Activated naive CD4-positive, alpha-beta T cell (primary cell): ENCODE measurements around the gene RPS18.
"Not testable (repeated sequence)": the region's sequence is repeated elsewhere in the genome, so short reads cannot be mapped to it uniquely, and the experiment has no call there.

Experiments
- DNase-seq, 4 experiments: peaks; one replicate each; lab custom pipeline; 2025; lab: John Stamatoyannopoulos, UW

Gene RPS18

DNA sequence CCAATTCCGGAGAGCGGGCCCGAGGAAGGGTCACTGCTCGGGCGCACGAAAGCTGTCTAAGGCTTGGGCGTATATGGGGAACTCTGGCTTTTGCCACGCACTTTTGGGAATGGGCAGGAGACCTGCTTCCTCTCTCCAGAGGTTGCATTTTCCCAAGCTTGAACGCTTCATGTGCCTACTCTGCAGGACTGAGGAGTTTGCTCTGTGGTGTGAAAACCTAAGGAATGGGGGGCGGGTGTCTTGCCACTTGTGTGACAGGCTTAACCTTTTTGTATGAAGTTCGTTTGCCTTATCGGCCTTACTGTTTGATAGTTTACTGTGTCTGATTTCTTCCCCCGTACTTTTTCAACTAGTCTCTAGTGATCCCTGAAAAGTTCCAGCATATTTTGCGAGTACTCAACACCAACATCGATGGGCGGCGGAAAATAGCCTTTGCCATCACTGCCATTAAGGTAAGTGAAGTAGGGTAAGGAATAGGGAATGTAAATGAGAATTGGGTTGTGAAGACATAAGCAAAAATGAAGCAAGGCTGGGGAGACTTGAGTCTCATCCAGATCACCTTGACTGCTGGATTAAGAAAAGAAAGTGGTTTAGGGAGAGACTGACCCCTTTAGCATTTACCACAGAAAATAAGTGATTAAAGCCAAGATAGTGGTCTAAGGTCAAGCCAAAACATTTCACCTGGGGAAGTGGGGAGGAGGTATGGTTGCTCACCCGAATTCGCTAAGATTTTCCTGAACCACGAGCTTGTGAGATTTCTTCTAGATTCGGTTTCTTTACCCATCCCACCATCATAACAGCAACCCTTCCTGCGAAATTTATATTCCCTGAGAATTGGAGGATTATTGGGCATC is 627 bp downstream of the RPS18 start:
- no peak for DNase-seq

DNA sequence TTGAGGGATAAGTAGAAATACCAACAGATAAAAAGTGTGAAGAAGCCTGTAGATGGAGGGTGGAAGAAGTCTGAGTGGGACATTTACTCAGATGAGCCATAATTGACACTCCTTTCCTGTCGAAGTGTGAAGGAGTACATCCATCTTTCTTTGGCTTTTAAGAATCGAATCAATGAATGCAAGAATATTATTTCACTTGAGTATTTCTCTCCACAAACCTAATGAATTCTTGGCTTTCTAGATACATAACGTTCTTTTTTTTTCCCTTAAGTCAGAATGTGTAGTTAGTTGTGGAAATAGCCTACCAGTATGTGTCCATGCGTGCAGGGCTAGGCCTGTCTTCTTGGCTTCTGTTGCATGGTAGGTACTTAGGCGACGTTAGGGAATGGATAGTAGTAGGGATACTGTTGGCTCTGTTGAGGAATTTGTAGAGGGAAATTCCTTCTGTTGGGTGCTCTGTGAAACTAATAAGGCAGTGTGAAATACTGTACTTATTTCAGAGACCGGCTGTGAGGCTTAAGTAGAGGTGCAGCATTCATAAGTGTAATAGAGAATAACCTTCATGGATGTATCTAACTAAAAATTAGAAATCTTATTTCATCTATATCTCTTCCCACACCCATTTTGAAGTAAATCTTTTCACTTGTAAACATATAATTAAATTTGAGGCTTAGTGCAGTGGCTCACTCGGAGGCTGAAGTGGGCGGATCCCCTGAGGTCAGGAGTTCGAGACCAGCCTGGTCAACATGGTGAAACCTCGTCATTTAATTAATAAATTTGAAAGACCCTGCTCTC is 1.5 kb downstream of the RPS18 start:
- DNase-seq = no peak

DNA sequence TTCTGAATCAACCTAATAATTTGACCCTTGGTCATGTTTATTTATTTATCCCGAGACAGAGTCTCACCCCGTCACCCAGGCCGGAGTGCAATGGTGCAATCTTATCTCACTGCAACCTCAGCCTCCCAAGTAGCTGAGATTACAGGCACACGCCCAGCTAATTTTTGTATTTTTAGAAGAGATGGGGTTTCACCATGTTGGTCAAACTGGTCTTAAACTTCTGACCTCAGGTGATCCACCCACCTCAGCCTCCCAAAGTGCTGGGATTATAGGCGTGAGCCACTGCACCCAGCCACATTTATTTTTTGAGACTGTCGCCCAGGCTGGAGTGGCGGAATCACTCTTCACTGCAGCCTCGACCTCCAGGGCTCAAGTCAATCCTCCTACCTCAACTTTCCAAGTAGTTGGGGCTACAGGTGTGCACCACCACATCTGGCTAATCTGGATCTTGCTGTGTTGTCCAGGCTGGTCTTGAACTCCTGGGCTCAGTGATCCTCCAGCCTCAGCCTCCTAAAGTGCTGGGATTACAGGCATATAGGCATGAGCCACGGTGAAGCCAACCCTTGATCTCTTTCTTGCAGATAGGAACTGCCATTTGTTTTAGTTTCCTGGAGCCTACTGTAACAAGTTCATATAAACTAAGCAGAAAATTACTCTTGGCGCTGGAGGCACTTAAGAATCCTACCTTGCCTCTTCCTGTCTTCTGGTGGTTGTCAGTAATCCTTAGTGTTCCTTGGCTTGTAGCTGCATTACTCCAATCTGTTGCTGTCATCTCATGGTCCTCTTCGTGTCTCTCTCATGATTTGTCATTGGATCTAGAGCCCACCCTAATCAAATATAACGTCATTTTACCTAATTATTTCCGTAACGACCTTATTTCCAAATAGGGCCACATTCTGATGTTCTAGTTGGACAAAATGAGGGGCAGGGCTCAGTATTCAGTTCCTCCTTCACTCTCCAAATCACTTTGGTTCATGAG is 2.3 kb downstream of the RPS18 start:
- no peak for DNase-seq

DNA sequence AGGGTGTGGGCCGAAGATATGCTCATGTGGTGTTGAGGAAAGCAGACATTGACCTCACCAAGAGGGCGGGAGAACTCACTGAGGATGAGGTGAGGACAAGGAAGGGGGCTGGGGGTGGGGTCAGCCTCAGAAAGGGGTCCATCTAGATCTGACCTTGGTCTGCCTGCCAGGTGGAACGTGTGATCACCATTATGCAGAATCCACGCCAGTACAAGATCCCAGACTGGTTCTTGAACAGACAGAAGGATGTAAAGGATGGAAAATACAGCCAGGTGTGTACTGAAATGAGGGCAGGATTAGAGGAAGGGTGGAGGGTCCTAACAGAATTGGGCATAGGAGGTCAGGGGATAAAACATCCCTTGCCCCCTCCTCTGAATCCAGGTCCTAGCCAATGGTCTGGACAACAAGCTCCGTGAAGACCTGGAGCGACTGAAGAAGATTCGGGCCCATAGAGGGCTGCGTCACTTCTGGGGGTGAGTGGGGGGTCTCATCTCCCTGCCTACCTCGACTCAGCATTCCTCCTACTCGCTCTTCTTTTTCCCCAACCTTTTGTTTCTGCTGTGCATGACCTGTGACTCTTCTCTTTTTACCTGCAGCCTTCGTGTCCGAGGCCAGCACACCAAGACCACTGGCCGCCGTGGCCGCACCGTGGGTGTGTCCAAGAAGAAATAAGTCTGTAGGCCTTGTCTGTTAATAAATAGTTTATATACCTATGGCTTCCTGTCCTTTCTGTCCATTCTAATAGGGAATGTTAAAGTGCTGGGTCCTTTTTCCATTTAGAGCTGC is 4.1 kb downstream of the RPS18 start:
- DNase-seq = not testable (repeated sequence)

DNA sequence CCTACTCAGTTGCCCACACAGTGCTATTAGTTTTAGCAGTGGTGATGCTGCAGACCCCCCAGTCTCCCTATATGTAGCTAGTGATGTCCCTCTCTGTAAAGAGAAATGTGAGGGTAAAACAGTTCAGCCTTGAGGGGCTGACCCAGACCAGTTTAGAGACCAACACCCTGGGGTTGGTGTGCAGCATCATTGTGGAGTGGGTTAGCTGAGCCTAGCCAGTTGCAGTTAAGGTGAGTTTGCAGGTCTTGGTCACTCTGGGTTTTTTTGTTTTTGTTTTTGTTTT is 4.6 kb downstream of the RPS18 start:
- no peak for DNase-seq

DNA sequence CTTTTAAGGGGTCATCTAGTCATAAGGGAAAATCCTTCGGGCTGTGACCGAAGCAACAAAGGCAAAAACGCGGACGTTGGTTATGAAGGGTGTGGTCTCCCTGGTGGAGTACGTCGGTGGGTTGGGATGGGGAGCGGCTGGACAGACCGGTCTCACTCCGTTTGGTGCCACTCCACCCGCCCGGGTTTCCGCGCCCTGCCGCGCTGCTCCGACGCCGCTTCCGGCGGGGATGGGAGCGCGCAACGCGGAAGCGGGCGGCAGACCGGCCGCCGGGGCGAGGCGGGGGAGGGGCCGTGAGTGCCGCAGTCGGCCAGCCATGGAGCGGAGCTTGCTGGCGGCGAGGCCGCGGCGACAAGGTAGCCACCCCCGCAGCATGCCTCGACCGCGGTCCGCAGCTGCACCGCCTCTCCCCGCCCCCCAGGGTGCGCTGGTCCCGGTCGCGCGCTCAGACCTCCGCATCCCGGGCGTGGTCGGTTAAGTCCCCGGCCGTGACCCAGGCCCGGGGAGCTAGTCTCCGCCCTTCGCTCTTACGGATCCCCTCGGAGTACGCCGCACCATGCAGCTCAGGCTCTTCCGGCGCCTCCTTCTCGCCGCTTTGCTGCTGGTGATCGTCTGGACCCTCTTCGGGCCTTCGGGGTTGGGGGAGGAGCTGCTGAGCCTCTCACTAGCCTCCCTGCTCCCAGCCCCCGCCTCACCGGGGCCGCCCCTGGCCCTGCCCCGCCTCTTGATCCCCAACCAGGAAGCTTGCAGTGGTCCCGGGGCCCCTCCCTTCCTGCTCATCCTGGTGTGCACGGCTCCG is 5.2 kb downstream of the RPS18 start, which contains the start of gene B3GALT4:
B3GALT4 (plus strand) TSS at position 260 of the 799 bp plus-strand sequence; CDS start at position 557, 297 bp downstream.
- peak; percentile 45 to 65 (median 57) for DNase-seq

- DNase-seq = no peak
Measured at GRCh38 chr6:33277663-33278391, 6.0 kb downstream of the RPS18 start.

GRCh38 chr6:33278392-33278741 is 6.5 kb downstream of the RPS18 start:
- DNase-seq = no peak

DNA sequence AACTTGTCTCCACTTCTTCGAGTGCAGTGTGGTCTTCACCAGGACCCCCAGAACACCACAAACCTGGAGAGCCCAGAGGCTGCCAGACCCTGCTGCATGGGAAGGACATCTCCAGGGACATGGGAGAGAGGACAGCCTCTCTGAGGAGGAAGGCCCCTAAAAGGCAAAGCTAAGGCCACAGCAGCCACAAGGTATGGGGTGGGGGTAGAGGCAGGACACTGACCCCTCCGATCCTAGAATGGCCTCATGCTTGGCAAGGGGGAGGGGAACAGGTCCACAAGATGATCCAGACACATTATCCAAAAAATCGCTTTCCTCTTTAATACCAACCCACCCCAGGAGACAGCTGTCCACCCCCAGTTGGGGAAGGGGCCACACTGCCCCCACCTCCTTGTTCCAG is 6.9 kb downstream of the RPS18 start:
- no peak for DNase-seq

DNA sequence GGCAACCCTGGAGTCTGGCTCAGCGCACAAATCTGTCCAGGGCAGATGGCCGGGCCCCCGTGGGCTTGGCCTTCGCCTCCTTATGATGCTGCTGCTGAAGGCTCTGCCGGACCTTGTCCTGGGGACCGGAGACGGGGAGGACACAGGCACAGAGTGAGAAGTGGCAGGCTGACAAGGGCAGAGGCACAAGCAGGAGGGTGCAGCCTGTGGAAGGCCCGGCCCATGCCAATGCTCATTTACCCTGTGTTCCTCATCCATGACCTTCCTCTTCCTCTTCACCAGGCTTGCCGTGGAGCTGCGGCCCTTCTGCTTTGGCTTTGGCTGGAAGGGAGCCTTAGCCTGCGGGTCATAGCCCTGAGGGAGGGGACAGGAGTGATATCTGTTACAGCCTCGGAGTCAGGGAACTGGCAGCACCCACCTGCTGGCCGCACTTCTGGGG is 7.4 kb downstream of the RPS18 start:
- DNase-seq = no peak

- DNase-seq = no peak
Measured at GRCh38 chr6:33279971-33280511, 8.2 kb downstream of the RPS18 start.

- DNase-seq = no peak
Measured at GRCh38 chr6:33280539-33280938, 8.7 kb downstream of the RPS18 start.

DNA sequence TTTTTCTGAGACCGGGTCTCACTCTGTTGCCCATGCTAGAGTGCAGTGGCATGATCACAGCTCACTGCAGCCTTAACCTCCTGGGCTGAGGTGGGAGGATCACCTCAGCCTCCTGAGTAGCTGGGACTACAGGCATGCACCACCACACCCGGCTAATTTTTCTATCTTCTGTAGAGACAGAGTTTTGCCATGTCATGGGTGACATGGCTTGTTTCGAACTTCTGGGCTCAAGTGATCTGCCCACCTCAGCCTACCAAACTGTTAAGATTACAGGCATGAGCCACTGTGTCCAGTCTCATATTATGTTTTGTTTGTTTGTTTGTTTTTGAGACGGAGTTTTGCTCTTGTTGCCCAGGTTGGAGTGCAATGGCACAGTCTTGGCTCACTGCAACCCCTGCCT is 13.3 kb downstream of the RPS18 start:
- not testable (repeated sequence) for DNase-seq

GRCh38 chr6:33286946-33287914 is 15.4 kb downstream of the RPS18 start:
- no peak for DNase-seq

GRCh38 chr6:33288141-33288920 is 16.5 kb downstream of the RPS18 start:
- DNase-seq = no peak

DNA sequence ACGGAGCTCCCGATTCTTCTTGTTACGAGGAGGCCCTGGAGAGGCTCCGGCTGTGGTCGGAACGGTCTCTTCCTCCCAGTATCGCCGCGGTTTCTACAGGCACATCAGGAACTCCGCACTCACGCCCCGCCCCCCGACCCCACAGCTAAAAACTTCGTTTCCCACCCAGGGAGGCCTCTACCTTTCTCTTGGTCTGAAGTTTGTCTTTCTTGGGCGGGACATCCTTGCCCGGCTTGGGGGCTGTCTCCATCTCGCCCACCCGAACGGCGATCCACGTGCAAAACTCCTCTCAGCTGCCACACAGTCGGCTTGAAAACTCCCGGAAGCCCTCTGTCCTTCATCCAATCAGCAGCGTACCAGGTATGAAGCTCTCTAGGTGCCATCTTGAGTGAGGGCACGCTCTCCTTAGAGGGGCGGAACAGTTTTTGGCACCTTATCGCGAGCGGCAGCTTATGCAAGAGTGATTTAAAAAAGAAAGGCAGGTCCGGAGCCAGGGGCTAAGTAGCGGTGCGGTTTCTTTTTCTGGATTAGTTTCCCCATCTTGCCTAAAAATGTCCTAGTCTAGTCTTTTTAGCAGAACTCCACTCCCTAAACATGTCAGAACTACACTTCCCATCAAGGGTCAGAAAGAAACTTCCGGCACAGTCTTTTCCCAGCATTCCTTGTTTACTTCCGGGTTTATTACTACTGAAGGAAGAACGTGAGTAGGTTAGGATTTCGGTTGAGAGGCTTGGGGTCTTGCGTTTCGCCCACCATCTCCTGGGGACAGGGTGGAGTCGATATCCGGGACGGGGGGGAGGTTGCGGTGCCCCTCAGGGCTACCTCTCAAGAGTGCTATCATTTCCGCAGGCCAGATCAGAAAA is 17.3 kb downstream of the RPS18 start, which contains the start of the genes PFDN6 and WDR46:
PFDN6 (plus strand) TSS at position 681 of the 863 bp plus-strand sequence. CDS start 256 bp downstream, outside the sequence.
WDR46 (minus strand) TSS at position 319 of the 863 bp plus-strand sequence; CDS start at position 250, 69 bp downstream.
- DNase-seq = peak; percentile 32 to 61 (median 55)
